Activated CD8-positive, alpha-beta memory T cell treated with anti-CD3 and anti-CD28 coated beads, Interleukin-2, amount 50 U/mL, for 48 hours (primary cell): Measurements from ENCODE around the gene WDPCP.
"Not testable (repeated sequence)": the region's sequence is repeated elsewhere in the genome, so short reads cannot be mapped to it uniquely, and the experiment has no call there.

Source experiments
- DNase-seq: peaks from one replicate; pipeline ENCODE4 v3.0.0-alpha.2; 2020

The WDPCP gene

GRCh38 chr2:63537306-63537705 lies 51.0 kb downstream of the WDPCP start:
- DNase-seq, result no peak

GRCh38 chr2:63530704-63531279 lies 57.5 kb downstream of the WDPCP start:
- no peak for DNase-seq

GRCh38 chr2:63525905-63526304 lies 62.4 kb downstream of the WDPCP start:
- DNase-seq, result no peak

- no peak for DNase-seq
These were observed 65.3 kb downstream of the WDPCP start for GRCh38 chr2:63522950-63523349.

GRCh38 chr2:63520793-63521192 lies 67.5 kb downstream of the WDPCP start:
- DNase-seq, result no peak

GRCh38 chr2:63514781-63515180 lies 73.5 kb downstream of the WDPCP start:
- DNase-seq, result no peak

GRCh38 chr2:63514237-63514716 lies 74.0 kb downstream of the WDPCP start:
- DNase-seq, result no peak

GRCh38 chr2:63506320-63506719 lies 82.0 kb downstream of the WDPCP start:
- DNase-seq, result no peak

- no peak for DNase-seq
These were observed 84.5 kb downstream of the WDPCP start for GRCh38 chr2:63503818-63504217.

- no peak for DNase-seq
These were observed 87.9 kb downstream of the WDPCP start for GRCh38 chr2:63500398-63500797.

- no peak for DNase-seq
These were observed 90.7 kb downstream of the WDPCP start for GRCh38 chr2:63497576-63497975.

- no peak for DNase-seq
These were observed 93.3 kb downstream of the WDPCP start for GRCh38 chr2:63494968-63495367.

GRCh38 chr2:63494100-63494499 lies 94.2 kb downstream of the WDPCP start:
- DNase-seq, result no peak

- no peak for DNase-seq
These were observed 100.1 kb downstream of the WDPCP start for GRCh38 chr2:63488118-63488713.

GRCh38 chr2:63486861-63487290 lies 101.4 kb downstream of the WDPCP start:
- DNase-seq, result no peak

GRCh38 chr2:63484901-63485300 lies 103.4 kb downstream of the WDPCP start:
- DNase-seq, result no peak

GRCh38 chr2:63484481-63484880 lies 103.8 kb downstream of the WDPCP start:
- DNase-seq, result no peak

- no peak for DNase-seq
These were observed 110.6 kb downstream of the WDPCP start for GRCh38 chr2:63477686-63478085.

GRCh38 chr2:63469313-63469712 lies 119.0 kb downstream of the WDPCP start:
- not testable (repeated sequence) for DNase-seq

GRCh38 chr2:63465633-63466032 lies 122.6 kb downstream of the WDPCP start:
- no peak for DNase-seq

- no peak for DNase-seq
These were observed 125.1 kb downstream of the WDPCP start for GRCh38 chr2:63463142-63463541.

GRCh38 chr2:63446658-63447057 lies 141.6 kb downstream of the WDPCP start:
- DNase-seq, result no peak

GRCh38 chr2:63444565-63445288 lies 143.6 kb downstream of the WDPCP start:
- no peak for DNase-seq

GRCh38 chr2:63440612-63441011 lies 147.7 kb downstream of the WDPCP start:
- no peak for DNase-seq
